Measurements from ENCODE around the gene MMD2.

DNA sequence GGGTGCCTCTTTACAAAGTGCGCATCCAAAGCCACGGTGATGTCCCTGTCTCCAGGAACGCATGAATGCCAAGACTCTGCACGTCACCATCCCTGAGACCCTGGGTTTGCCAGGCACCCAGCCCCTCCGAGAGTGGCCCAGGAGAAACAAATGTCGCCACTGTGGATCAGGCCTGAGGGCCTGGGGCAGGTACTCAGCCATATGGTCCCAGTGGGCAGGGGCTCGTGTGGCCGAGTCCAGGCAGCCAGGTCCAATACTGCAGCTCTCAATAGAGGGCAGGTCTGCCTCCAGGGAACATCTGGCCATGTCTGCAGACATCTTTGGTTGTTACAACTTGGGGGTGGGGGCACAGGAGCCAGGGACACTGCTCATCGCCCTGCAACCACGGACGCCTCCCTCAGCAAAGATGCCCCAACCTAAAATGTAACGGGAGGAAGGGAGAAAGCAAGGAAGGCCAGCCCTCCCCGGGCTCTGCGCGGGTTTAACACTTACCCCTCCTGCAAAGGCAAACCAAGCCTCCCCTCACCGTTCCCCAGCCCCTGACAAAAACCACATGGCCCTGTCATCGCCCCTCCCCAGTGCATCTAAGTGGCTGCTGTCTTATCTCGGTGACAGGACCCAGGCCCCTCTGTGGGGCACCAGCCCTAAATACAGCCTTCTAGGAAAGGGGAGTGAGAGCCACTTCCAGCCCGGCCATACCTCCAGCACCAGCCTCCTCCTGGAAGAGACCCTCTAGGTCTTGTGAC, 86.9 kb downstream of the MMD2 start:
- TF ChIP-seq BACH2 (CRISPR knock-in tag; IDR thresholded peaks at IDR 0.05; ENCODE audit: borderline replicate concordance) (no peak), PATZ1 (CRISPR knock-in tag; IDR thresholded peaks at IDR 0.05; ENCODE audit: borderline replicate concordance) (peak; percentile 69; the same call in 1 of the 2 replicates), TSHZ2 (CRISPR knock-in tag; IDR thresholded peaks at IDR 0.05) (peak; percentile 96; the same call in 1 of the 2 replicates), TCF4 (CRISPR knock-in tag; IDR thresholded peaks at IDR 0.05; ENCODE audit: borderline replicate concordance) (peak; percentile 99), ZNF70 (CRISPR knock-in tag; IDR thresholded peaks at IDR 0.05) (peak; percentile 52), ISL1 (CRISPR knock-in tag; IDR thresholded peaks at IDR 0.05) (peak; percentile 71), ZNF565 (CRISPR knock-in tag; conservative IDR thresholded peaks at IDR 0.05; ENCODE audit: low read depth) (no peak; the same call in 1 of the 2 replicates), ZFP30 (CRISPR knock-in tag; IDR thresholded peaks at IDR 0.05) (no peak), ARNTL (CRISPR knock-in tag; IDR thresholded peaks at IDR 0.05; ENCODE audit: borderline replicate concordance, low read depth) (no peak), ZC3H10 (CRISPR knock-in tag; IDR thresholded peaks at IDR 0.05) (no peak), ZFP3 (CRISPR knock-in tag; IDR thresholded peaks at IDR 0.05) (no peak), GLIS3 (CRISPR knock-in tag; IDR thresholded peaks at IDR 0.05) (no peak; the same call in 1 of the 2 replicates)
- TF ChIP-seq, protein P1, sequence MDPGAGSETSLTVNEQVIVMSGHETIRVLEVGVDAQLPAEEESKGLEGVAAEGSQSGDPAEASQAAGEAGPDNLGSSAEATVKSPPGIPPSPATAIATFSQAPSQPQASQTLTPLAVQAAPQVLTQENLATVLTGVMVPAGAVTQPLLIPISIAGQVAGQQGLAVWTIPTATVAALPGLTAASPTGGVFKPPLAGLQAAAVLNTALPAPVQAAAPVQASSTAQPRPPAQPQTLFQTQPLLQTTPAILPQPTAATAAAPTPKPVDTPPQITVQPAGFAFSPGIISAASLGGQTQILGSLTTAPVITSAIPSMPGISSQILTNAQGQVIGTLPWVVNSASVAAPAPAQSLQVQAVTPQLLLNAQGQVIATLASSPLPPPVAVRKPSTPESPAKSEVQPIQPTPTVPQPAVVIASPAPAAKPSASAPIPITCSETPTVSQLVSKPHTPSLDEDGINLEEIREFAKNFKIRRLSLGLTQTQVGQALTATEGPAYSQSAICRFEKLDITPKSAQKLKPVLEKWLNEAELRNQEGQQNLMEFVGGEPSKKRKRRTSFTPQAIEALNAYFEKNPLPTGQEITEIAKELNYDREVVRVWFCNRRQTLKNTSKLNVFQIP (CRISPR knock-in tag; IDR thresholded peaks at IDR 0.05; ENCODE audit: borderline replicate concordance, low read depth): no peak
- TF ChIP-seq, protein P2, sequence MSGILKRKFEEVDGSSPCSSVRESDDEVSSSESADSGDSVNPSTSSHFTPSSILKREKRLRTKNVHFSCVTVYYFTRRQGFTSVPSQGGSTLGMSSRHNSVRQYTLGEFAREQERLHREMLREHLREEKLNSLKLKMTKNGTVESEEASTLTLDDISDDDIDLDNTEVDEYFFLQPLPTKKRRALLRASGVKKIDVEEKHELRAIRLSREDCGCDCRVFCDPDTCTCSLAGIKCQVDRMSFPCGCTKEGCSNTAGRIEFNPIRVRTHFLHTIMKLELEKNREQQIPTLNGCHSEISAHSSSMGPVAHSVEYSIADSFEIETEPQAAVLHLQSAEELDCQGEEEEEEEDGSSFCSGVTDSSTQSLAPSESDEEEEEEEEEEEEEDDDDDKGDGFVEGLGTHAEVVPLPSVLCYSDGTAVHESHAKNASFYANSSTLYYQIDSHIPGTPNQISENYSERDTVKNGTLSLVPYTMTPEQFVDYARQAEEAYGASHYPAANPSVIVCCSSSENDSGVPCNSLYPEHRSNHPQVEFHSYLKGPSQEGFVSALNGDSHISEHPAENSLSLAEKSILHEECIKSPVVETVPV (CRISPR knock-in tag; IDR thresholded peaks at IDR 0.05): no peak

Measured in SK-N-SH treated with all-trans-retinoic acid at 6 μM for 48 hours (cell line).